GM12875 (cell line): Measurements from ENCODE around the gene PTCH1.

Experiments used
- H3K4me3 ChIP-seq: one replicate; pipeline ENCODE4 v1.5.1; 2011; ENCODE audit warnings: low read depth, low read length, control low read depth
- CTCF ChIP-seq: IDR thresholded peaks from 2 replicates; pipeline ENCODE4 v1.5.1; 2011; ENCODE audit warnings: low read depth, mild to moderate bottlenecking, control low read depth, inconsistent platforms, low read length, moderate library complexity, borderline replicate concordance; ENCODE audit not compliant: insufficient read depth

PTCH1 gene

GRCh38 chr9:95521699-95522098 lies 4.9 kb upstream of the PTCH1 start:
- no peak overlapping the region for H3K4me3 ChIP-seq
- TF ChIP-seq CTCF, result no peak

- TF ChIP-seq CTCF, result no peak
- no peak overlapping the region for H3K4me3 ChIP-seq
These were observed 1.0 kb upstream of the PTCH1 start for GRCh38 chr9:95517559-95518425.

- no peak for TF ChIP-seq CTCF
- peak overlapping the region; percentile 44 for H3K4me3 ChIP-seq
These were observed 494 bp downstream of the PTCH1 start for GRCh38 chr9:95516221-95516733.

GRCh38 chr9:95515272-95516113 lies 1.3 kb downstream of the PTCH1 start:
- H3K4me3 ChIP-seq, result peak overlapping the region; percentile 44
- TF ChIP-seq CTCF, result no peak

GRCh38 chr9:95514342-95514741 lies 2.4 kb downstream of the PTCH1 start:
- no peak overlapping the region for H3K4me3 ChIP-seq
- TF ChIP-seq CTCF, result no peak

- no peak overlapping the region for H3K4me3 ChIP-seq
- no peak for TF ChIP-seq CTCF
These were observed 3.1 kb downstream of the PTCH1 start for GRCh38 chr9:95513711-95514110.
